ENCODE data around the gene CHMP2A.

Gene CHMP2A

DNA sequence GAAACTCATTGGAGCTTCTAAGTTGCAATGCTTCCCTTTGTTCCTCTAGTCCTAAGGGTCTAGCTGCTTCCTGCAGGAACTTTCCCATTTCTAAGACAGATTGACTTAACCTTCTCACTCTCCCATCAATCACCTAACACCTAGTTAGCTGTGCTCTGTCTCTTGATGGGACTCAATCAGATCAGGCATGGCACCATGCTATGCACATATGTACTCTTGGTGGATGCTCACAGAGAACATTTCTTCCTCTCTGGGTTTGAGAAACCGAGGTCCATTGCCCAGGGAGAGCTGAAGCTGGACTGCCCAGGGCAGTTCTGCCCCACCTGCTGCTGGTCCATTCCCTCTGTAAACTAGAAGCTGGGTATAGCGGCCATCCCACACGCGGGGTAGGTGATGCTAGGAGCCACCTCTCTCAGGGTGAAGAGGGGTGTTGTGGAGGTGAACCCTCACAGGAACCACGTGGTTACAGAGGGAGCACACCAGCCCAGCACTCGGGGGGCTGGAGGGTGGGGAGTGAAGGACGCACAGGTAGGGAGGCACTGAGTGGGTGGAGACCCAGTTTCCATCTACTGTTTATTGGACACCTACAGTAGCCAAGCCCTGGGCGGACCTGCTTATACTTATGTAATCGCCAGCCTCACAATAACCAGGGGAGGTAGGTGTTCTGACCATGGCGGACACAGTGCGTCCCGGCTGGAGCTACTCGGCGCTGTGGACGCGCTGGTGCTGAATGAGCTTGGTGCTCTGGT is 6.6 kb upstream of the CHMP2A start:
- Histone ChIP-seq H3K4me1 (ENCODE audit: control insufficient read depth, insufficient read depth, low read length) (peaks cover 10% of the 10 kb centered on the region; the same call in 1 of the 2 replicates), H3K9me3 (ENCODE audit: control insufficient read depth, insufficient read depth, low read depth, low read length) (no peaks in the 10 kb centered on the region), H3K4me3 (ENCODE audit: low read depth, low read length) (no peak overlapping the region), H3K36me3 (ENCODE audit: control insufficient read depth in 2 of 2, insufficient read depth in 1 of 2, low read length in 2 of 2) (peaks cover 5 to 34% of the 10 kb centered on the region in 2 experiments), H3K27ac (ENCODE audit: extremely low read depth, low read depth, low read length) (no peak overlapping the region)
- TF ChIP-seq HOXD13 (CRISPR knock-in tag; IDR thresholded peaks at IDR 0.05; ENCODE audit: borderline replicate concordance) (0 out of 2 replicates have a peak, but pooled peaks have one; percentile 13), ZNF174 (tag by site-specific recombination; IDR thresholded peaks at IDR 0.05) (no peak)
- TF ChIP-seq, protein P1, sequence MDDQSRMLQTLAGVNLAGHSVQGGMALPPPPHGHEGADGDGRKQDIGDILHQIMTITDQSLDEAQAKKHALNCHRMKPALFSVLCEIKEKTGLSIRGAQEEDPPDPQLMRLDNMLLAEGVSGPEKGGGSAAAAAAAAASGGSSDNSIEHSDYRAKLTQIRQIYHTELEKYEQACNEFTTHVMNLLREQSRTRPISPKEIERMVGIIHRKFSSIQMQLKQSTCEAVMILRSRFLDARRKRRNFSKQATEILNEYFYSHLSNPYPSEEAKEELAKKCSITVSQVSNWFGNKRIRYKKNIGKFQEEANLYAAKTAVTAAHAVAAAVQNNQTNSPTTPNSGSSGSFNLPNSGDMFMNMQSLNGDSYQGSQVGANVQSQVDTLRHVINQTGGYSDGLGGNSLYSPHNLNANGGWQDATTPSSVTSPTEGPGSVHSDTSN (CRISPR knock-in tag; IDR thresholded peaks at IDR 0.05) = 0 out of 2 replicates have a peak, but pooled peaks have one; percentile 45
- POLR2A ChIA-PET = interaction anchor here (2.1 to 3.6 kb wide), 6 partner anchors 9 to 42 kb away, joined by 4 to 19 read pairs (median 16); partner anchors contain the start of genes MZF1, TRIM28 and ZBTB45
- CTCF ChIA-PET = interaction anchor here (0.6 to 2.0 kb wide), 2 partner anchors 41 to 42 kb away, joined by 3 to 5 read pairs; partner anchors contain the start of gene ZBTB45

DNA sequence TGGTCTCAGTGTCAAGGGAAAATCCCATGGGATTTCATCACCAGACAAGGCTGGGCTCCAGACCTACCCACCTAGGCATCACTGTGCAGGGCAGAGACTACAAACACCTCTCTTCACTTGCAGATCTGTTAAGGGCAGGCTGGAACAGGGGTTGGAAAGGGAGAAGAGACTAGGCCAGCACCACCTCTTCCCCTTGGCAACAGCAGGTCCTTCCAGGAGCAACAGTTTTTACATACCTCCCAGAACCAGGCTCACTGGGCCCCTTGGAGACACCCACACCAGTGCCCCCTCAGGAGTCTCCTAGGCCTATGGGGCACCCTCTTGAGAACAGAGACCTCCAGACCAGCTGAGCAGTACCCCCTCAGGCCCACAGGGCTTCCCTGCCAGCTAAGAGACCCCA is 6.0 kb upstream of the CHMP2A start:
- CTCF ChIA-PET = no interaction called here
- POLR2A ChIA-PET = interaction anchor here (2.1 to 3.6 kb wide), 6 partner anchors 8 to 41 kb away, joined by 4 to 19 read pairs (median 16); partner anchors contain the start of genes MZF1, TRIM28 and ZBTB45
- Histone ChIP-seq H3K9me3 (ENCODE audit: control insufficient read depth, insufficient read depth, low read depth, low read length) (no peaks in the 10 kb centered on the region), H3K4me3 (ENCODE audit: low read depth, low read length) (no peak overlapping the region), H3K36me3 (ENCODE audit: control insufficient read depth in 2 of 2, insufficient read depth in 1 of 2, low read length in 2 of 2) (peaks cover 9 to 40% of the 10 kb centered on the region in 2 experiments), H3K27ac (ENCODE audit: extremely low read depth, low read depth, low read length) (no peak overlapping the region), H3K4me1 (ENCODE audit: control insufficient read depth, insufficient read depth, low read length) (peaks cover 10% of the 10 kb centered on the region; the same call in 1 of the 2 replicates)
- no peak for TF ChIP-seq KLF7 (tag by site-specific recombination; IDR thresholded peaks at IDR 0.05; ENCODE audit: borderline replicate concordance)
- TF ChIP-seq OVOL3 (tag by site-specific recombination; IDR thresholded peaks at IDR 0.05) = no peak
- no peak for TF ChIP-seq ZSCAN30 (tag by site-specific recombination; IDR thresholded peaks at IDR 0.05)
- no peak for TF ChIP-seq ZNF624 (tag by site-specific recombination; IDR thresholded peaks at IDR 0.05)
- no peak for TF ChIP-seq ZNF555 (tag by site-specific recombination; conservative IDR thresholded peaks at IDR 0.05)
- no peak for TF ChIP-seq ZBTB7A (tag by site-specific recombination; IDR thresholded peaks at IDR 0.05; ENCODE audit: low read depth)
- no peak for TF ChIP-seq MEIS1 (CRISPR knock-in tag; IDR thresholded peaks at IDR 0.05; ENCODE audit: borderline replicate concordance)
- no peak for TF ChIP-seq ZNF777 (tag by site-specific recombination; IDR thresholded peaks at IDR 0.05; ENCODE audit: borderline replicate concordance)
- TF ChIP-seq ZNF677 (tag by site-specific recombination; IDR thresholded peaks at IDR 0.05) = no peak
- TF ChIP-seq, protein P2, sequence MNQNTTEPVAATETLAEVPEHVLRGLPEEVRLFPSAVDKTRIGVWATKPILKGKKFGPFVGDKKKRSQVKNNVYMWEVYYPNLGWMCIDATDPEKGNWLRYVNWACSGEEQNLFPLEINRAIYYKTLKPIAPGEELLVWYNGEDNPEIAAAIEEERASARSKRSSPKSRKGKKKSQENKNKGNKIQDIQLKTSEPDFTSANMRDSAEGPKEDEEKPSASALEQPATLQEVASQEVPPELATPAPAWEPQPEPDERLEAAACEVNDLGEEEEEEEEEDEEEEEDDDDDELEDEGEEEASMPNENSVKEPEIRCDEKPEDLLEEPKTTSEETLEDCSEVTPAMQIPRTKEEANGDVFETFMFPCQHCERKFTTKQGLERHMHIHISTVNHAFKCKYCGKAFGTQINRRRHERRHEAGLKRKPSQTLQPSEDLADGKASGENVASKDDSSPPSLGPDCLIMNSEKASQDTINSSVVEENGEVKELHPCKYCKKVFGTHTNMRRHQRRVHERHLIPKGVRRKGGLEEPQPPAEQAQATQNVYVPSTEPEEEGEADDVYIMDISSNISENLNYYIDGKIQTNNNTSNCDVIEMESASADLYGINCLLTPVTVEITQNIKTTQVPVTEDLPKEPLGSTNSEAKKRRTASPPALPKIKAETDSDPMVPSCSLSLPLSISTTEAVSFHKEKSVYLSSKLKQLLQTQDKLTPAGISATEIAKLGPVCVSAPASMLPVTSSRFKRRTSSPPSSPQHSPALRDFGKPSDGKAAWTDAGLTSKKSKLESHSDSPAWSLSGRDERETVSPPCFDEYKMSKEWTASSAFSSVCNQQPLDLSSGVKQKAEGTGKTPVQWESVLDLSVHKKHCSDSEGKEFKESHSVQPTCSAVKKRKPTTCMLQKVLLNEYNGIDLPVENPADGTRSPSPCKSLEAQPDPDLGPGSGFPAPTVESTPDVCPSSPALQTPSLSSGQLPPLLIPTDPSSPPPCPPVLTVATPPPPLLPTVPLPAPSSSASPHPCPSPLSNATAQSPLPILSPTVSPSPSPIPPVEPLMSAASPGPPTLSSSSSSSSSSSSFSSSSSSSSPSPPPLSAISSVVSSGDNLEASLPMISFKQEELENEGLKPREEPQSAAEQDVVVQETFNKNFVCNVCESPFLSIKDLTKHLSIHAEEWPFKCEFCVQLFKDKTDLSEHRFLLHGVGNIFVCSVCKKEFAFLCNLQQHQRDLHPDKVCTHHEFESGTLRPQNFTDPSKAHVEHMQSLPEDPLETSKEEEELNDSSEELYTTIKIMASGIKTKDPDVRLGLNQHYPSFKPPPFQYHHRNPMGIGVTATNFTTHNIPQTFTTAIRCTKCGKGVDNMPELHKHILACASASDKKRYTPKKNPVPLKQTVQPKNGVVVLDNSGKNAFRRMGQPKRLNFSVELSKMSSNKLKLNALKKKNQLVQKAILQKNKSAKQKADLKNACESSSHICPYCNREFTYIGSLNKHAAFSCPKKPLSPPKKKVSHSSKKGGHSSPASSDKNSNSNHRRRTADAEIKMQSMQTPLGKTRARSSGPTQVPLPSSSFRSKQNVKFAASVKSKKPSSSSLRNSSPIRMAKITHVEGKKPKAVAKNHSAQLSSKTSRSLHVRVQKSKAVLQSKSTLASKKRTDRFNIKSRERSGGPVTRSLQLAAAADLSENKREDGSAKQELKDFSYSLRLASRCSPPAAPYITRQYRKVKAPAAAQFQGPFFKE (tag by site-specific recombination; IDR thresholded peaks at IDR 0.05; ENCODE audit: borderline replicate concordance) = no peak
- TF ChIP-seq ZNF768 (tag by site-specific recombination; IDR thresholded peaks at IDR 0.05) = no peak
- TF ChIP-seq ZBTB20 (tag by site-specific recombination; IDR thresholded peaks at IDR 0.05) = no peak
- TF ChIP-seq ZNF121 (tag by site-specific recombination; IDR thresholded peaks at IDR 0.05) = no peak
- no peak for TF ChIP-seq ZNF175 (tag by site-specific recombination; IDR thresholded peaks at IDR 0.05)
- no peak for TF ChIP-seq ZNF184 (tag by site-specific recombination; IDR thresholded peaks at IDR 0.05)
- TF ChIP-seq, protein P3, sequence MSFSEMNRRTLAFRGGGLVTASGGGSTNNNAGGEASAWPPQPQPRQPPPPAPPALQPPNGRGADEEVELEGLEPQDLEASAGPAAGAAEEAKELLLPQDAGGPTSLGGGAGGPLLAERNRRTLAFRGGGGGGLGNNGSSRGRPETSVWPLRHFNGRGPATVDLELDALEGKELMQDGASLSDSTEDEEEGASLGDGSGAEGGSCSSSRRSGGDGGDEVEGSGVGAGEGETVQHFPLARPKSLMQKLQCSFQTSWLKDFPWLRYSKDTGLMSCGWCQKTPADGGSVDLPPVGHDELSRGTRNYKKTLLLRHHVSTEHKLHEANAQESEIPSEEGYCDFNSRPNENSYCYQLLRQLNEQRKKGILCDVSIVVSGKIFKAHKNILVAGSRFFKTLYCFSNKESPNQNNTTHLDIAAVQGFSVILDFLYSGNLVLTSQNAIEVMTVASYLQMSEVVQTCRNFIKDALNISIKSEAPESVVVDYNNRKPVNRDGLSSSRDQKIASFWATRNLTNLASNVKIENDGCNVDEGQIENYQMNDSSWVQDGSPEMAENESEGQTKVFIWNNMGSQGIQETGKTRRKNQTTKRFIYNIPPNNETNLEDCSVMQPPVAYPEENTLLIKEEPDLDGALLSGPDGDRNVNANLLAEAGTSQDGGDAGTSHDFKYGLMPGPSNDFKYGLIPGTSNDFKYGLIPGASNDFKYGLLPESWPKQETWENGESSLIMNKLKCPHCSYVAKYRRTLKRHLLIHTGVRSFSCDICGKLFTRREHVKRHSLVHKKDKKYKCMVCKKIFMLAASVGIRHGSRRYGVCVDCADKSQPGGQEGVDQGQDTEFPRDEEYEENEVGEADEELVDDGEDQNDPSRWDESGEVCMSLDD (tag by site-specific recombination; IDR thresholded peaks at IDR 0.05) = no peak
- no peak for TF ChIP-seq SP7 (tag by site-specific recombination; IDR thresholded peaks at IDR 0.05)
